ENCODE data around the gene TECR. TPM values are rescaled to one million over a fixed set of nuclear protein-coding genes. Genes with fewer than 3 reads are reported as not detected.
"Not testable (repeated sequence)": the region's sequence is repeated elsewhere in the genome, so short reads cannot be mapped to it uniquely, and the experiment has no call there.

The TECR gene
- total RNA-seq, 3 donors from 2014 or later (not counting 1 experiment from before 2014, with no cell fraction given) = 123 to 158 (median 131) TPM

- no peak for TF ChIP-seq CTCF (IDR thresholded peaks at IDR 0.05)
- Mint-ChIP-seq H3K27ac (no peak overlapping the region), H3K27me3 (ENCODE audit: low read depth in 2 of 2) (no peaks in the 10 kb centered on the region), H3K9me3 (no peaks in the 10 kb centered on the region), H3K4me3 (no peak overlapping the region), H3K4me1 (peaks cover 12 to 19% of the 10 kb centered on the region in 2 donors), H3K36me3 (no peaks in the 10 kb centered on the region)
- ATAC-seq (no peak), DNase-seq (no peak)
- Histone ChIP-seq H3K4me3 (ENCODE audit: low read length) (no peak overlapping the region), H3K27me3 (ENCODE audit: control insufficient read depth, insufficient read depth, low read length) (no peaks in the 10 kb centered on the region), H3K4me1 (ENCODE audit: control insufficient read depth, insufficient read depth, low read length) (peaks cover 18% of the 10 kb centered on the region), H3K27ac (ENCODE audit: low read length) (no peak overlapping the region), H3K9me3 (ENCODE audit: control insufficient read depth, insufficient read depth, low read length) (no peaks in the 10 kb centered on the region), H3K36me3 (ENCODE audit: control insufficient read depth, insufficient read depth, low read length) (no peaks in the 10 kb centered on the region)
- intact Hi-C loops (cut with micrococcal nuclease) = no loop called here
- 83% methylated on average over 5 of the region's 5 CpGs for WGBS (ENCODE audit: insufficient coverage)
Measured at GRCh38 chr19:14533450-14533849, 4.1 kb downstream of the TECR start.

- Histone ChIP-seq H3K9me3 (ENCODE audit: control insufficient read depth, insufficient read depth, low read length) (no peaks in the 10 kb centered on the region), H3K27ac (ENCODE audit: low read length) (no peak overlapping the region), H3K27me3 (ENCODE audit: control insufficient read depth, insufficient read depth, low read length) (no peaks in the 10 kb centered on the region), H3K36me3 (ENCODE audit: control insufficient read depth, insufficient read depth, low read length) (no peaks in the 10 kb centered on the region), H3K4me3 (ENCODE audit: low read length) (no peak overlapping the region), H3K4me1 (ENCODE audit: control insufficient read depth, insufficient read depth, low read length) (no peaks in the 10 kb centered on the region)
- H3K27ac Mint-ChIP-seq = peak overlapping the region in 1 of 2 donors; percentile 16
- no peak overlapping the region for H3K4me3 Mint-ChIP-seq
- H3K4me1 Mint-ChIP-seq = peaks cover 0 to 10% of the 10 kb centered on the region in 2 donors
- H3K9me3 Mint-ChIP-seq = no peaks in the 10 kb centered on the region
- no peaks in the 10 kb centered on the region for H3K27me3 Mint-ChIP-seq (ENCODE audit: low read depth in 2 of 2)
- TF ChIP-seq CTCF (IDR thresholded peaks at IDR 0.05) = no peak
- intact Hi-C loops (cut with micrococcal nuclease) = no loop called here
- H3K36me3 Mint-ChIP-seq = no peaks in the 10 kb centered on the region
- 52% methylated on average over 23 of the region's 24 CpGs for whole genome bisulfite sequencing (ENCODE audit: insufficient coverage)
- DNase-seq (peak in 1 of 2 donors; percentile 62), ATAC-seq (peak; percentile 39 to 82 (median 74))
Measured at GRCh38 chr19:14536926-14537692, 7.7 kb downstream of the TECR start.

DNA sequence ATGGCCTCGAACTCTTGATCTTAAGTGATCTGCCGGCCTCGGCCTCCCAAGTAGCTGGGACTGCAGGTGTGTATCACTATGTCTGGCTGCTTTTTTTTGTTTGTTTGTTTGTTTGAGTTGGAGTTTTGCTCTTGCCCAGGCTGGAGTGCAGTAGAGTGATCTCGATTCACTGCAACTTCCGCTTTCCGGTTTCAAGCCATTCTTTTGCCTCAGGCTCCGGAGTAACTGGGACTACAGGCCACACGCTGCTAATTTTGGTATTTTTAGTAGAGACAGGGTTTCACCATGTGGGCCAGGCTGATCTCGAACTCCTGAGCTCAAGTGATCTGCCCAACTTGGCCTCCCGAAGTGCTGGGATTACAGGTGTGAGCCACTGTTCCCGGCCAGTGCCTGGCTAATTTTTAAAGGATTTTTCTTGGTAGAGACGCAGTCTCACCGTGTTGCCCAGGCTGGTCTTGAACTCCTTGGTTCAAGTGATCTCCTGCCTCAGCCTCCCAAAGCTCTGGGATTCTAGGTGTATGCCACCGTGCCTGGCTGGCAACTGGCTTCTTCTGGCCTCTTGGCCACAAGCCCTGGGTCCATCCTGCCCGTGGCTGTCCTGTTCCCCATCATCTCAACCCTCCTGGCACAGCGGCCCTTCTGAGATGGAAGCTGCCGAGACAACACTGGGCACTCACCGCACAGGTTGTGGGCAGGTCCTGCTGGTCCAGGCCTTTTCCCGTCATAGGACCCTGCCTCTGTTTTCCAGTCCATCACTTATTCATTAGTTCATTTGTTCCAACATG is 11.5 kb downstream of the TECR start:
- H3K4me3 ChIP-seq (ENCODE audit: low read length) = no peak overlapping the region
- H3K4me1 ChIP-seq (ENCODE audit: control insufficient read depth, insufficient read depth, low read length) = no peaks in the 10 kb centered on the region
- no peak overlapping the region for H3K27ac ChIP-seq (ENCODE audit: low read length)
- no peaks in the 10 kb centered on the region for H3K36me3 ChIP-seq (ENCODE audit: control insufficient read depth, insufficient read depth, low read length)
- H3K27me3 Mint-ChIP-seq (ENCODE audit: low read depth in 2 of 2) = no peaks in the 10 kb centered on the region
- ATAC-seq (no peak), DNase-seq (no peak)
- intact Hi-C loops (cut with micrococcal nuclease) = no loop called here
- H3K36me3 Mint-ChIP-seq = no peaks in the 10 kb centered on the region
- 95% methylated on average over 19 of the region's 19 CpGs for WGBS (ENCODE audit: insufficient coverage)
- H3K9me3 ChIP-seq (ENCODE audit: control insufficient read depth, insufficient read depth, low read length) = no peaks in the 10 kb centered on the region
- no peaks in the 10 kb centered on the region for H3K9me3 Mint-ChIP-seq
- no peak overlapping the region for H3K27ac Mint-ChIP-seq
- no peak overlapping the region for H3K4me3 Mint-ChIP-seq
- TF ChIP-seq CTCF (IDR thresholded peaks at IDR 0.05) = no peak
- H3K27me3 ChIP-seq (ENCODE audit: control insufficient read depth, insufficient read depth, low read length) = no peaks in the 10 kb centered on the region
- peaks cover 0 to 18% of the 10 kb centered on the region in 2 donors for H3K4me1 Mint-ChIP-seq

- H3K4me3 Mint-ChIP-seq; H3K27me3 ChIP-seq (ENCODE audit: control insufficient read depth, insufficient read depth, low read length); H3K9me3 Mint-ChIP-seq; DNase-seq; H3K36me3 Mint-ChIP-seq; H3K27me3 Mint-ChIP-seq (ENCODE audit: low read depth in 2 of 2); ATAC-seq; H3K27ac ChIP-seq (ENCODE audit: low read length); H3K36me3 ChIP-seq (ENCODE audit: control insufficient read depth, insufficient read depth, low read length); H3K27ac Mint-ChIP-seq; H3K4me3 ChIP-seq (ENCODE audit: low read length); H3K9me3 ChIP-seq (ENCODE audit: control insufficient read depth, insufficient read depth, low read length); intact Hi-C loops (cut with micrococcal nuclease); H3K4me1 ChIP-seq (ENCODE audit: control insufficient read depth, insufficient read depth, low read length): not testable (repeated sequence)
- peaks cover 0 to 13% of the 10 kb centered on the region in 2 donors for H3K4me1 Mint-ChIP-seq
- 87% methylated on average over 5 of the region's 5 CpGs for WGBS (ENCODE audit: insufficient coverage)
Measured at GRCh38 chr19:14541979-14542378, 12.6 kb downstream of the TECR start.

Data from natural killer cell (primary cell).